GM12801 (cell line): ENCODE results near the gene MCTP1.

Experiments used
- CTCF ChIP-seq: IDR thresholded peaks from one replicate; pipeline ENCODE4 v1.5.1; 2011; ENCODE audit warnings: control low read depth; ENCODE audit not compliant: insufficient read length; ENCODE audit errors: extremely low read depth

Gene MCTP1

GRCh38 chr5:95045181-95045965 lies 239.5 kb downstream of the MCTP1 start:
- TF ChIP-seq CTCF = no peak

- TF ChIP-seq CTCF = no peak
These were observed 240.8 kb downstream of the MCTP1 start for GRCh38 chr5:95044096-95044495.

- TF ChIP-seq CTCF = no peak
These were observed 241.2 kb downstream of the MCTP1 start for GRCh38 chr5:95043648-95044047.

- TF ChIP-seq CTCF = no peak
These were observed 241.7 kb downstream of the MCTP1 start for GRCh38 chr5:95043234-95043633.

GRCh38 chr5:95042037-95042436 lies 242.9 kb downstream of the MCTP1 start:
- TF ChIP-seq CTCF = no peak

- TF ChIP-seq CTCF = no peak
These were observed 248.8 kb downstream of the MCTP1 start for GRCh38 chr5:95035891-95036685.

- no peak for TF ChIP-seq CTCF
These were observed 252.1 kb downstream of the MCTP1 start for GRCh38 chr5:95032801-95033200.
